HL-60 (cell line): Measurements from ENCODE around the gene TBC1D3B.

ENCODE experiments used
- DNase-seq, 2 experiments: peaks; one replicate each; pipeline ENCODE4 v3.0.0-alpha.2; 2010 to 2020; ENCODE audit warnings: low read depth in 1 of 2, low spot score in 1 of 2
- H3K27ac ChIP-seq: fragments of 250-450 bp; sonication (Bioruptor Pico); replicated peaks from 2 replicates; pipeline ENCODE4 v1.5.1; 2020; ENCODE audit warnings: mild to moderate bottlenecking, moderate library complexity
- H3K27me3 ChIP-seq: fragments of 250-450 bp; sonication (Bioruptor Pico); 2 replicates; pipeline ENCODE4 v1.5.1; 2021; ENCODE audit warnings: mild to moderate bottlenecking, moderate library complexity; ENCODE audit not compliant: insufficient read depth, poor library complexity, severe bottlenecking
- H3K4me3 ChIP-seq: replicated peaks from 2 replicates; pipeline ENCODE4 v1.5.1; 2011; ENCODE audit warnings: mild to moderate bottlenecking, control low read depth, low read length; ENCODE audit not compliant: insufficient read depth
- CTCF ChIP-seq: IDR thresholded peaks from one replicate; pipeline ENCODE4 v1.5.1; 2011; ENCODE audit warnings: low read length, control low read depth, inconsistent platforms; ENCODE audit not compliant: insufficient read depth
- GABPA ChIP-seq: IDR thresholded peaks from 2 replicates; pipeline ENCODE4 v1.6.1; 2012; ENCODE audit warnings: low read depth
- POLR2AphosphoS5 ChIP-seq: IDR thresholded peaks from 2 replicates; pipeline ENCODE4 v1.6.1; 2012; ENCODE audit warnings: low read depth
- REST ChIP-seq: IDR thresholded peaks from 2 replicates; pipeline ENCODE4 v1.6.1; 2012; ENCODE audit warnings: low read depth; ENCODE audit not compliant: insufficient replicate concordance
- SPI1 ChIP-seq: IDR thresholded peaks from 2 replicates; pipeline ENCODE4 v1.6.1; 2012; ENCODE audit warnings: low read depth, mild to moderate bottlenecking, borderline replicate concordance

Gene TBC1D3B

GRCh38 chr17:36120221-36120620 is 56.2 kb downstream of the TBC1D3B start:
- H3K27ac ChIP-seq: no peak overlapping the region
- no peak for TF ChIP-seq CTCF
- TF ChIP-seq POLR2AphosphoS5: no peak
- no peak for TF ChIP-seq GABPA
- TF ChIP-seq SPI1: no peak
- TF ChIP-seq REST: no peak

GRCh38 chr17:36118477-36119353 is 57.7 kb downstream of the TBC1D3B start:
- no peak overlapping the region for H3K4me3 ChIP-seq
- TF ChIP-seq SPI1: no peak
- no peak for TF ChIP-seq REST
- no peak for TF ChIP-seq POLR2AphosphoS5
- no peak for TF ChIP-seq CTCF
- no peak for TF ChIP-seq GABPA
- H3K27ac ChIP-seq: no peak overlapping the region
- DNase-seq: no peak
- no peaks in the 10 kb centered on the region for H3K27me3 ChIP-seq

More at GRCh38 chr17:36120221-36120620, 56.2 kb downstream of the TBC1D3B start:
- no peak for DNase-seq
- Histone ChIP-seq H3K4me3 (no peak overlapping the region), H3K27me3 (no peaks in the 10 kb centered on the region)

- DNase-seq: no peak
- Histone ChIP-seq H3K27me3 (no peaks in the 10 kb centered on the region), H3K27ac (no peak overlapping the region), H3K4me3 (no peak overlapping the region)
- no peak for TF ChIP-seq CTCF
- no peak for TF ChIP-seq SPI1
- TF ChIP-seq REST: no peak
- TF ChIP-seq GABPA: no peak
- TF ChIP-seq POLR2AphosphoS5: no peak
These were observed 58.7 kb downstream of the TBC1D3B start for GRCh38 chr17:36117505-36118382.
